GM12865 (cell line): ENCODE results near the gene MICAL3.

ENCODE experiments used
- DNase-seq: peaks from one replicate; pipeline ENCODE4 v3.0.0; 2010; ENCODE audit warnings: low read depth
- H3K4me3 ChIP-seq: 2 replicates; pipeline ENCODE4 v1.5.1; 2011; ENCODE audit warnings: mild to moderate bottlenecking, low read depth, low read length, control low read depth
- CTCF ChIP-seq: IDR thresholded peaks from 2 replicates; pipeline ENCODE4 v1.5.1; 2011; ENCODE audit warnings: low read length, control low read depth, low read depth, inconsistent platforms; ENCODE audit not compliant: insufficient read depth; ENCODE audit errors: missing control alignments

MICAL3 gene

GRCh38 chr22:17847360-17848078 lies 176.8 kb downstream of the MICAL3 start:
- no peak for DNase-seq
- H3K4me3 ChIP-seq = no peak overlapping the region
- no peak for TF ChIP-seq CTCF

- DNase-seq = no peak
- no peak overlapping the region for H3K4me3 ChIP-seq
- no peak for TF ChIP-seq CTCF
Observed at GRCh38 chr22:17846326-17846992, 177.9 kb downstream of the MICAL3 start.

- TF ChIP-seq CTCF = no peak
- no peak overlapping the region for H3K4me3 ChIP-seq
- no peak for DNase-seq
Observed at GRCh38 chr22:17845790-17846189, 178.6 kb downstream of the MICAL3 start.

GRCh38 chr22:17845327-17845726 lies 179.0 kb downstream of the MICAL3 start:
- no peak overlapping the region for H3K4me3 ChIP-seq
- no peak for TF ChIP-seq CTCF
- no peak for DNase-seq

GRCh38 chr22:17844150-17844549 lies 180.2 kb downstream of the MICAL3 start:
- no peak overlapping the region for H3K4me3 ChIP-seq
- DNase-seq = no peak
- TF ChIP-seq CTCF = no peak

GRCh38 chr22:17842386-17842785 lies 182.0 kb downstream of the MICAL3 start:
- no peak overlapping the region for H3K4me3 ChIP-seq
- DNase-seq = no peak
- no peak for TF ChIP-seq CTCF
